Mammary epithelial cell (primary cell): ENCODE measurements around the gene MOSMO.

Experiments
- EZH2 ChIP-seq: IDR thresholded peaks from 2 replicates; pipeline ENCODE4 v1.6.1; 2012; ENCODE audit warnings: low read length, inconsistent platforms, borderline replicate concordance
- TF ChIP-seq, protein P1 (sequence below), 2 donors: IDR thresholded peaks in 1 of 2; conservative IDR thresholded peaks in 1 of 2; 2 replicates each; pipeline ENCODE4 v1.5.1; 2011 to 2012; ENCODE audit warnings: inconsistent platforms in 2 of 2, low read length in 2 of 2, mild to moderate bottlenecking in 2 of 2, control low read depth in 1 of 2, low read depth in 1 of 2; ENCODE audit not compliant: insufficient read depth in 1 of 2; ENCODE audit errors: extremely low read depth in 1 of 2

DNA sequence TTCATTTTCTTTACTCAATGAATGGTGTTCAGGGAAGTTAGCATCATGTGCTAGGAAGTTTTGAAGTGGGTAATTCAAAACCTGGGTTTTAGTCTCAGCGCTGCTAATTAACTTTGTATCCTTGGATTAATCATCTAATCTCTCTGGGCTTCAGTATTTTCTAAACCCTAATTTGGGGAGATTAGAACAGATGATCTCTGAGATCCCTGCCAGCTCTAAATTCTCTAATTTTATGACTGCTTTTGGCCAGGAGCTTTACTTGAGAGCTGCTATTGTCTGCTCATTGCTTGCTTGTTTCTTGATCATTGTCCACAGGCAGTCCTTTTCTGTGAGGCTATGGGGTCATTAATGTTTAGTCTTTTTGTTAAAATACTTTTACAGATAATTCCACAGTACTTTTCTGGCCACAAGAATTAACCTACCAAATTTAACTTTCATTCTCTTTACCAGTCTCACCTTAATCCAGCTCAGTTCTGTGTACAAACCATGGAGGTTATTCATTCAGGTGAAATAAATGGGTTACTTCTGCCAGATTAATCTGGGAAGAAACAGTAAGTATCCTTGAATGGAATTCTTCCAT lies 56.1 kb downstream of the MOSMO start:
- TF ChIP-seq, protein P1, sequence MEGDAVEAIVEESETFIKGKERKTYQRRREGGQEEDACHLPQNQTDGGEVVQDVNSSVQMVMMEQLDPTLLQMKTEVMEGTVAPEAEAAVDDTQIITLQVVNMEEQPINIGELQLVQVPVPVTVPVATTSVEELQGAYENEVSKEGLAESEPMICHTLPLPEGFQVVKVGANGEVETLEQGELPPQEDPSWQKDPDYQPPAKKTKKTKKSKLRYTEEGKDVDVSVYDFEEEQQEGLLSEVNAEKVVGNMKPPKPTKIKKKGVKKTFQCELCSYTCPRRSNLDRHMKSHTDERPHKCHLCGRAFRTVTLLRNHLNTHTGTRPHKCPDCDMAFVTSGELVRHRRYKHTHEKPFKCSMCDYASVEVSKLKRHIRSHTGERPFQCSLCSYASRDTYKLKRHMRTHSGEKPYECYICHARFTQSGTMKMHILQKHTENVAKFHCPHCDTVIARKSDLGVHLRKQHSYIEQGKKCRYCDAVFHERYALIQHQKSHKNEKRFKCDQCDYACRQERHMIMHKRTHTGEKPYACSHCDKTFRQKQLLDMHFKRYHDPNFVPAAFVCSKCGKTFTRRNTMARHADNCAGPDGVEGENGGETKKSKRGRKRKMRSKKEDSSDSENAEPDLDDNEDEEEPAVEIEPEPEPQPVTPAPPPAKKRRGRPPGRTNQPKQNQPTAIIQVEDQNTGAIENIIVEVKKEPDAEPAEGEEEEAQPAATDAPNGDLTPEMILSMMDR (conservative IDR thresholded peaks at IDR 0.05 in 1 of 2, IDR thresholded peaks at IDR 0.05 in 1 of 2; ENCODE audit: extremely low read depth in 1 of 2, insufficient read depth in 1 of 2, low read depth in 1 of 2, low read length in 2 of 2): no peak
- no peak for TF ChIP-seq EZH2
